Stimulated activated CD8-positive, alpha-beta memory T cell treated with anti-CD3 and anti-CD28 coated beads, Interleukin-12 subunit alpha, Interleukin-12 subunit beta, amount 100 ng/mL, for 4 hours (primary cell): ENCODE measurements around the gene MCM10.

ENCODE experiments used
- DNase-seq: peaks from one replicate; pipeline ENCODE4 v3.0.0-alpha.2; 2020; ENCODE audit warnings: low read depth

Gene MCM10

GRCh38 chr10:13165177-13165576 is 3.8 kb downstream of the MCM10 start:
- no peak for DNase-seq

GRCh38 chr10:13167568-13167967 is 6.2 kb downstream of the MCM10 start:
- no peak for DNase-seq

GRCh38 chr10:13168781-13169180 is 7.4 kb downstream of the MCM10 start:
- DNase-seq, result no peak

- no peak for DNase-seq
Observed at GRCh38 chr10:13173616-13174015, 12.3 kb downstream of the MCM10 start.

- no peak for DNase-seq
Observed at GRCh38 chr10:13180788-13181187, 19.4 kb downstream of the MCM10 start.

DNA sequence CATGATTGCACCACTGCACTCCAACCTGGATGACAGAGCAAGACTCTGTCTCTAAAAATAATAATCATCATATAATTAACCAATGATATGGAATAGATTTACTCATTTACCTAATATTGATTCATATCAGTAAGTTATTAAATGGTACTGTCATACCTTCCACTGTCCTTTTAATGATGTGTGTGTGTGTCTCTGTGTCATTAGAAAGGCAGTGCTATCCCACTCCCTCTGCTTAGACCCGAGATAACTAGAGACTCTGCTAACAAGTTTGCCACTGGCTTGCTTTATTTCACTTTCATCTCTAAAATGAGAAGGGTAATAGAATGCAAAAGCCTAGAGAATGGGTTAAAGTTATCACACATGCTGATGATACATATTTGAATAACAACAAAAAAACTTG is 21.1 kb downstream of the MCM10 start:
- no peak for DNase-seq

- no peak for DNase-seq
Observed at GRCh38 chr10:13183625-13184024, 22.3 kb downstream of the MCM10 start.

DNA sequence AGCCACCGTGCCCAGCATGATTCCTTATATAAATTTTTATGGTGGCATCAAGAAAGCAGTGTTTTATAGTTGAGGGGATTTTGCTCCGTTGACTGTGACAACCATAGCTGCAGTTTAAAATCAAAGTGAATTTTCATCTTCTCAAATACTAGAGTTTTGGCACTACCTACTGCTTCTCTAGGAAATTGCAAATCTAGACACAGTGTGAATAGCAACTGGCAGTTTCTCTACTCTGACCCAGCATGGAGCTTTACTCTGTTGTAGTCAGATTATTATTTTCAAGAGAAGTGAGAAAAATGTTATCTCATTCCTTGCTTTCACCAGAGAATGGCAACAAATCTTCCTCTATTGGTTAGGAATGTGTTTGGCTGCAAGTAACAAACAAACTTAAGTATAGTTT is 22.9 kb downstream of the MCM10 start:
- DNase-seq, result no peak

- DNase-seq, result no peak
Observed at GRCh38 chr10:13184730-13185514, 23.6 kb downstream of the MCM10 start.

DNA sequence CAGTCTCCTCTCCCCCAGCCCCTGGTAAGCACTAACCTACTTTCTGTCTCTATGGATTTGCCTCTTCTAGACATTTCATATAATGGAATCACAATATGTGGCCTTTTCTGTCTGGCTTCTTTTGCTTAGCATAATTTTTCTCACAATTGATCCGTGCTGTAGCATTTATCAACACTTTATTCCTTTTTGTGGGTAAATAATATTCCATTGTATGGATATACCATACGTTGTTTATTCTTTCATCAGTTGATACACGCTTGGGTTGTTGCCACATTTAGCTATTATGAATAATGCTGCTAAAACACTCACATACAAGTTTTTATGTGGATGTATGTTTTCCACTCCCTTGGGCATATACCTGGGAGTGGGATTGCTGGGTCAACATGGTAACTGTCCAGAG is 25.8 kb downstream of the MCM10 start:
- no peak for DNase-seq

DNA sequence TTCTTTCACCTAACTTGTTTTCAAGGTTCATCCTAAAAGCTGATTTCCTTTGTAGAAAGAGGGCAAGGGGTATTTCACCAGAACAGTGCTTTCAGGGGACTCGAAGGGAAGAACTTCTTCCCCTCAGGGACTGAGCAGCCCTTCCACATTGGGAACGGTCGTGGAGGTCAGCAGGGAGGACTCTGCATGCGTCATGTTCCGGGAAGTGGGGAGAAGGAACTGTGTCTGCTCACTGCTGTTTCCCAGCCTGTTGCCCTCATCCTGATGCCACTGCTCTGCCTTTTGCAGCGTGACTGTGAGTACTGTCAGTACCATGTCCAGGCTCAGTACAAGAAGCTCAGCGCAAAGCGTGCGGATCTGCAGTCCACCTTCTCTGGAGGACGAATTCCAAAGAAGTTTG is 27.2 kb downstream of the MCM10 start:
- DNase-seq, result no peak

DNA sequence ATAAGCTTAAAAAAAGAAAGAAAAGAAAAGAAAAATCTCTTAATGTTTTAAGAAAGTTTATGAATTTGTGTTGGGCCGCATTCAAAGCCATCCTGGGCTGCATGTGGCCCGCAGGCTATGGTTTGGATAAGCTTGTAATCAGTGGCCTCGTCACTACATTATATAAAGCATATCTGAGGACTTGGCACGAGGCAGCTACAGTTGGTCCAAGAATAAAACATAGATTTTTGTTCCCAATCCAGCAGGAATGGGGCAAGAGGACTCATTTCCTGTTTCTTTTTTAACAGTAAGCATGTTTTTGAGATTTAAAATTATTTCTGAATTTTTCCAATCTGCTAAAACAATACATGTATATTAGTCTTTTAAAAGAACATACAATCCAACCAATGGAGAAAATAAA is 28.6 kb downstream of the MCM10 start:
- DNase-seq, result no peak

DNA sequence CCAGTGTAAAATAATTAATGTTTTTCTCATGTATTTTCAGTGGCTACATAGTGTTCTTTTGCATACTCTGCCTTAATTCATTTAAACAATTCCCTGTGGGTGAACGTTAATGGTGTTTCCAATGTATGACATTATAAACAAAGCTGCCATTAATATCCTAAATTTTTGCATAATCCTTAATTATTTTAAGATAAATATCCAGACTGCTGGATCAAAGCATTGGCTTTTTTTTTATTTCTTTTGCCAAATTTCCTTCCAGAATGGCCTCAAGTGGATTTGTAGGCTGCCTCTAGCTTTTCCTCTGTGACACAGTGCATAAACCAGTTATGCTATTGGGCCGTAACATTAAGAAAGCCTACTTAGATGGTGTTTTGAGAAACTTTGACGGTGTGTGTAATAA is 29.5 kb downstream of the MCM10 start:
- no peak for DNase-seq

DNA sequence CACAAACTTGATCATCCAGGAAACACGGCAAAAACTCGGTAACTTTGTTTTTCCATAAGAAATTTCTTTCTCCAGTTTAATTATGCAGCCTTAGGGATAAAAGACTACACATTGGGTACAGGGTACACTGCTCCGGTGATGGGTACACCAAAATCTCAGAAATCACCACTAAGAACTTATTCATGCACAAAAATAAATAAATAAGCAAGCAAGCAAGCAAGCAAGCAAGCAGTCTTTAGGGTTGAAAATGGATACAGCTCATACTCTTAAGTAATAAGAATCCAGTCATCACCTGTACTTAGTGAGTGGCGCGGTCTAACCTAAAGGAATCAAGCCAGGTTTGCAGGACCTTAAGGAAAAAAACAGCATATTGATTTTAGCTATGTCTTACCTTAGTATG is 30.0 kb downstream of the MCM10 start:
- no peak for DNase-seq

DNA sequence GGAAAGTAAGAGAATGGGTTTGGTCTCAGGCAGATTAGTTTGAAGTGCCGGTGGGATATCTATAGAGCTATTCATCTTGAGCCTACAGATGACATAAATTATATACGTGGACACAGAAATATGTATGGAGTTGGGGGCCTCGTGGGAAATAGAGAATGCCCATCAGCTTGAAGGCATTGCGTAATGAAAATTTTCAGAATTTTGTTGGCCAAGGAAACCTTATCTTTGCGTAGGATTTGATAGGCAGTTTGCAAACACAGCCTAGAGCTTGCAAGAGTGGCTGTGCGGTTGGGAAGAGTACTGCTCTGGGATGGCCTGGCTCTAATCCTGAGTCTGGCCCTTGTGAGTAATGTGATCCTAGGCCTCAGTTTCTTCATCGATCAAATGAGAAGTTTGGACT is 32.3 kb downstream of the MCM10 start:
- no peak for DNase-seq

- no peak for DNase-seq
Observed at GRCh38 chr10:13195016-13195415, 33.7 kb downstream of the MCM10 start.

DNA sequence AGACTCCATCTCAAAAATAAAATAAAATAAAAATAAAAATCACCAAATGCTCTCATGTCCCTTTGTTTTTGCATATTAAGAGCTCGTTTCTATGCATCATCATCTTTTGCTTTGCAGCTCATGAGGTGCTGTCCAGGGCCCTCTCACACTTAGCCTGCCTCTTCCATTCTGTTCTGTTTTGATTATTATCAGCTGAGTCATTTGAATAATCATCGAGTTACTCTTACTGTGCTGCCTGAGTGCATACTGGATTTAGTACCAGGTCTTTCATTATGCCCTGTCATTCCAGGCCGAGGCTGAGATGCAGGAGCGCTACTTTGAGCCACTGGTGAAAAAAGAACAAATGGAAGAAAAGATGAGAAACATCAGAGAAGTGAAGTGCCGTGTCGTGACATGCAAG is 39.8 kb downstream of the MCM10 start:
- DNase-seq, result no peak

DNA sequence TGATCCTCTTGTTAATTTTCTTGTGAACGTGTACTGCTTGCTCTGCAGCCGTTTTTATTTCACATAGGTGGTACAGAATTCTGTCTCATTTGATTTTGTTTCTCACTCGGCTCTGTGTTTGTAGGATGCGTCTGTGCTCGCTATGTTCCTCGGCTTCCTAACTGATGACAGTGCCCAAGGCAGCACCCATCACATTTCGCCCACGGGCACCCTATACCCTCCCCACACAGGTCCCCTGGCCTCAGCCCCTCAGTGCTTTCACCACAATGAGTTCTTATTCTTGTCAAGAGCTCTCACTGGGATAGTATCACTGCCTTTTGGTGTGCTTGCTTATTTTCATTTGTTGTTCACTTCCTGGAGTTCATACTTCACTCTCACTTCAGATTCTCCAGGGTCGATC is 44.7 kb downstream of the MCM10 start:
- DNase-seq, result no peak

GRCh38 chr10:13206546-13207443 is 45.4 kb downstream of the MCM10 start:
- DNase-seq, result no peak

DNA sequence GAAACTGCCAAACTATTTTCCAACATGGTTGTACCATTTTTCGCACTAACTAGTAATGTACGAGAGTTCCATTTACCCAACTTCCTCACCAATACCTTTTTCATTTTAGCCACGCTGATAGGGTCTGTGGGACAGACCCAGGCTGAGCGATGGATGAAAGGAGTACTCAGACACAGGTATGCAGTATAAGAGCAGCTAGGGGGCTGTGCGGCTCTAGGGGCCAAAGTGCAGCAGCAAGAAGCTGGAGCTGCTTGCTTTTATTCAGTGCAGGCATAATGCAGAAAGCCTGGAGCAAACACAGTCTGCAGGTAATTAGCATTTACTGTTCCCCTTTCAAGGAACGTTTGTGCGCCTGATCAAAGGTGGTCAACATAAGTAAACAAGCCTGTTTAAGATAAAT is 51.8 kb downstream of the MCM10 start:
- DNase-seq, result no peak

GRCh38 chr10:13218878-13219277 is 57.5 kb downstream of the MCM10 start:
- DNase-seq, result no peak

GRCh38 chr10:13219685-13220670 is 58.6 kb downstream of the MCM10 start:
- DNase-seq, result no peak
